GM21515 (cell line): Measurements from ENCODE around the gene SHCBP1L.

Experiments used
- ATAC-seq: cut with Tn5 transposase; IDR thresholded peaks from one replicate; pipeline ENCODE4 v1.9.1; 2021; ENCODE audit not compliant: unreplicated experiment

The SHCBP1L gene

GRCh38 chr1:182897696-182898095 is 55.3 kb downstream of the SHCBP1L start:
- no peak for ATAC-seq

GRCh38 chr1:182890927-182891610 is 61.9 kb downstream of the SHCBP1L start:
- no peak for ATAC-seq

GRCh38 chr1:182889997-182890396 is 63.0 kb downstream of the SHCBP1L start:
- no peak for ATAC-seq

GRCh38 chr1:182888736-182889531 is 64.0 kb downstream of the SHCBP1L start:
- no peak for ATAC-seq

GRCh38 chr1:182886985-182887384 is 66.0 kb downstream of the SHCBP1L start:
- no peak for ATAC-seq

- no peak for ATAC-seq
These were observed 67.4 kb downstream of the SHCBP1L start for GRCh38 chr1:182885591-182885990.

- no peak for ATAC-seq
These were observed 68.1 kb downstream of the SHCBP1L start for GRCh38 chr1:182884872-182885271.

- no peak for ATAC-seq
These were observed 75.1 kb downstream of the SHCBP1L start for GRCh38 chr1:182877842-182878241.

GRCh38 chr1:182877331-182877730 is 75.6 kb downstream of the SHCBP1L start:
- no peak for ATAC-seq

GRCh38 chr1:182875889-182876288 is 77.1 kb downstream of the SHCBP1L start:
- ATAC-seq, result no peak

GRCh38 chr1:182872881-182873280 is 80.1 kb downstream of the SHCBP1L start:
- ATAC-seq, result no peak

- no peak for ATAC-seq
These were observed 83.7 kb downstream of the SHCBP1L start for GRCh38 chr1:182869241-182869666.

- no peak for ATAC-seq
These were observed 85.1 kb downstream of the SHCBP1L start for GRCh38 chr1:182867861-182868260.

GRCh38 chr1:182863940-182864339 is 89.0 kb downstream of the SHCBP1L start:
- no peak for ATAC-seq

- no peak for ATAC-seq
These were observed 90.1 kb downstream of the SHCBP1L start for GRCh38 chr1:182862827-182863226.

- no peak for ATAC-seq
These were observed 91.0 kb downstream of the SHCBP1L start for GRCh38 chr1:182861994-182862393.

- no peak for ATAC-seq
These were observed 92.3 kb downstream of the SHCBP1L start for GRCh38 chr1:182860658-182861057.

- no peak for ATAC-seq
These were observed 95.8 kb downstream of the SHCBP1L start for GRCh38 chr1:182857212-182857611.

- ATAC-seq, result no peak
These were observed 97.1 kb downstream of the SHCBP1L start for GRCh38 chr1:182855911-182856310.

GRCh38 chr1:182851825-182852224 is 101.1 kb downstream of the SHCBP1L start:
- no peak for ATAC-seq

- no peak for ATAC-seq
These were observed 102.6 kb downstream of the SHCBP1L start for GRCh38 chr1:182850319-182850718.
